ENCODE results near the gene ZSWIM5. TPM values are rescaled to one million over a fixed set of nuclear protein-coding genes. Genes with fewer than 3 reads are reported as not detected.
"Not testable (repeated sequence)": the region's sequence is repeated elsewhere in the genome, so short reads cannot be mapped to it uniquely, and the experiment has no call there.

Gene ZSWIM5
- total RNA-seq, 2 donors from 2014 or later, result 8.8 to 12.3 TPM

GRCh38 chr1:45097944-45098343 is 108.5 kb downstream of the ZSWIM5 start:
- WGBS, 2 experiments (ENCODE audit: insufficient coverage in 1 of 2, insufficient read length in 1 of 2), result 91% methylated on average over 1 of the region's 1 CpG; no CpG with 5 or more reads in 1 of the 2 experiments
- H3K4me1 Mint-ChIP-seq, result no peaks in the 10 kb centered on the region
- peaks cover 24% of the 10 kb centered on the region for H3K9me3 Mint-ChIP-seq
- Histone ChIP-seq H3K4me1 (ENCODE audit: control insufficient read depth, insufficient read depth, low read length) (no peaks in the 10 kb centered on the region), H3K27me3 (ENCODE audit: control insufficient read depth, insufficient read depth, low read length, poor library complexity, severe bottlenecking) (no peaks in the 10 kb centered on the region), H3K9ac (ENCODE audit: extremely low read depth, low read length, poor library complexity, severe bottlenecking) (no peak overlapping the region), H3K9me3 (ENCODE audit: control insufficient read depth, low read length) (peaks cover 13% of the 10 kb centered on the region), H3K4me3 (ENCODE audit: low read length) (no peak overlapping the region), H3K27ac (ENCODE audit: low read depth, low read length) (no peak overlapping the region), H3K36me3 (ENCODE audit: control insufficient read depth, insufficient read depth, low read length) (no peaks in the 10 kb centered on the region)
- TF ChIP-seq CTCF (conservative IDR thresholded peaks at IDR 0.05), result no peak
- no peak overlapping the region for H3K27ac Mint-ChIP-seq
- DNase-seq, result no peak
- no peak overlapping the region for H3K4me3 Mint-ChIP-seq
- peaks cover 11% of the 10 kb centered on the region for H3K36me3 Mint-ChIP-seq (ENCODE audit: low read depth)
- H3K27me3 Mint-ChIP-seq (ENCODE audit: insufficient read depth), result no peaks in the 10 kb centered on the region

GRCh38 chr1:45097079-45097478 is 109.3 kb downstream of the ZSWIM5 start:
- Histone ChIP-seq H3K27ac (ENCODE audit: low read depth, low read length) (no peak overlapping the region), H3K4me3 (ENCODE audit: low read length) (no peak overlapping the region), H3K27me3 (ENCODE audit: control insufficient read depth, insufficient read depth, low read length, poor library complexity, severe bottlenecking) (no peaks in the 10 kb centered on the region), H3K36me3 (ENCODE audit: control insufficient read depth, insufficient read depth, low read length) (no peaks in the 10 kb centered on the region), H3K9ac (ENCODE audit: extremely low read depth, low read length, poor library complexity, severe bottlenecking) (no peak overlapping the region), H3K9me3 (ENCODE audit: control insufficient read depth, low read length) (peaks cover 7% of the 10 kb centered on the region), H3K4me1 (ENCODE audit: control insufficient read depth, insufficient read depth, low read length) (no peaks in the 10 kb centered on the region)
- Mint-ChIP-seq H3K27ac (no peak overlapping the region), H3K4me3 (no peak overlapping the region), H3K27me3 (ENCODE audit: insufficient read depth) (no peaks in the 10 kb centered on the region), H3K36me3 (ENCODE audit: low read depth) (peaks cover 9% of the 10 kb centered on the region), H3K4me1 (peaks cover 4% of the 10 kb centered on the region), H3K9me3 (peaks cover 21% of the 10 kb centered on the region)
- 88 to 100% methylated on average over 1 to 2 of the region's 2 CpGs for WGBS, 2 experiments (ENCODE audit: insufficient coverage in 1 of 2, insufficient read length in 1 of 2)
- TF ChIP-seq CTCF (conservative IDR thresholded peaks at IDR 0.05), result no peak
- DNase-seq, result no peak

GRCh38 chr1:45095450-45095849 is 111.0 kb downstream of the ZSWIM5 start:
- Mint-ChIP-seq H3K27ac (no peak overlapping the region), H3K4me3 (no peak overlapping the region), H3K4me1 (peaks cover 4% of the 10 kb centered on the region), H3K36me3 (ENCODE audit: low read depth) (peaks cover 2% of the 10 kb centered on the region), H3K27me3 (ENCODE audit: insufficient read depth) (no peaks in the 10 kb centered on the region), H3K9me3 (peaks cover 9% of the 10 kb centered on the region)
- H3K9ac ChIP-seq (ENCODE audit: extremely low read depth, low read length, poor library complexity, severe bottlenecking), result no peak overlapping the region
- no peak overlapping the region for H3K4me3 ChIP-seq (ENCODE audit: low read length)
- no peak for TF ChIP-seq CTCF (conservative IDR thresholded peaks at IDR 0.05)
- no peaks in the 10 kb centered on the region for H3K36me3 ChIP-seq (ENCODE audit: control insufficient read depth, insufficient read depth, low read length)
- H3K27me3 ChIP-seq (ENCODE audit: control insufficient read depth, insufficient read depth, low read length, poor library complexity, severe bottlenecking), result no peaks in the 10 kb centered on the region
- no peaks in the 10 kb centered on the region for H3K9me3 ChIP-seq (ENCODE audit: control insufficient read depth, low read length)
- H3K27ac ChIP-seq (ENCODE audit: low read depth, low read length), result no peak overlapping the region
- WGBS, 2 experiments (ENCODE audit: insufficient coverage in 1 of 2, insufficient read length in 1 of 2), result 96% methylated on average over 2 of the region's 2 CpGs; no CpG with 5 or more reads in 1 of the 2 experiments
- no peak for DNase-seq
- H3K4me1 ChIP-seq (ENCODE audit: control insufficient read depth, insufficient read depth, low read length), result no peaks in the 10 kb centered on the region

GRCh38 chr1:45094371-45094770 is 112.0 kb downstream of the ZSWIM5 start:
- H3K4me3 ChIP-seq (ENCODE audit: low read length); H3K27me3 Mint-ChIP-seq (ENCODE audit: insufficient read depth); H3K27ac ChIP-seq (ENCODE audit: low read depth, low read length); H3K27ac Mint-ChIP-seq; H3K4me1 ChIP-seq (ENCODE audit: control insufficient read depth, insufficient read depth, low read length); DNase-seq; H3K9ac ChIP-seq (ENCODE audit: extremely low read depth, low read length, poor library complexity, severe bottlenecking); H3K27me3 ChIP-seq (ENCODE audit: control insufficient read depth, insufficient read depth, low read length, poor library complexity, severe bottlenecking); H3K4me1 Mint-ChIP-seq; H3K4me3 Mint-ChIP-seq; H3K36me3 ChIP-seq (ENCODE audit: control insufficient read depth, insufficient read depth, low read length); H3K36me3 Mint-ChIP-seq (ENCODE audit: low read depth); H3K9me3 Mint-ChIP-seq; H3K9me3 ChIP-seq (ENCODE audit: control insufficient read depth, low read length): not testable (repeated sequence)
- WGBS, 2 experiments (ENCODE audit: insufficient coverage in 1 of 2, insufficient read length in 1 of 2), result 92 to 97% methylated on average over 1 to 4 of the region's 4 CpGs

Data from endodermal cell (in vitro differentiated cells).